Activated gamma-delta T cell treated with anti-CD3 and anti-CD28 coated beads, Interleukin-2, amount 50 U/mL, for 16 hours (primary cell): Measurements from ENCODE around the gene PLXNB1.
"Not testable (repeated sequence)": the region's sequence is repeated elsewhere in the genome, so short reads cannot be mapped to it uniquely, and the experiment has no call there.

Experiments used
- DNase-seq: peaks from one replicate; pipeline ENCODE4 v3.0.0-alpha.2; 2020; ENCODE audit warnings: low read depth

PLXNB1 gene

GRCh38 chr3:48405971-48406370, 23.9 kb downstream of the PLXNB1 start:
- DNase-seq: no peak

- no peak for DNase-seq
These were observed 24.5 kb downstream of the PLXNB1 start for GRCh38 chr3:48405343-48405881.

GRCh38 chr3:48404440-48405342, 25.2 kb downstream of the PLXNB1 start:
- DNase-seq: no peak

GRCh38 chr3:48403533-48404439, 26.1 kb downstream of the PLXNB1 start:
- no peak for DNase-seq

- DNase-seq: no peak
These were observed 27.0 kb downstream of the PLXNB1 start for GRCh38 chr3:48402907-48403306.

- no peak for DNase-seq
These were observed 27.6 kb downstream of the PLXNB1 start for GRCh38 chr3:48402281-48402732.

- DNase-seq: not testable (repeated sequence)
These were observed 28.4 kb downstream of the PLXNB1 start for GRCh38 chr3:48401434-48401901.

- DNase-seq: peak; percentile 46
These were observed 29.0 kb downstream of the PLXNB1 start for GRCh38 chr3:48400824-48401433.

- DNase-seq: no peak
These were observed 30.3 kb downstream of the PLXNB1 start for GRCh38 chr3:48399387-48400172.

GRCh38 chr3:48398701-48399386, 31.0 kb downstream of the PLXNB1 start:
- no peak for DNase-seq

- no peak for DNase-seq
These were observed 31.9 kb downstream of the PLXNB1 start for GRCh38 chr3:48397767-48398681.

- no peak for DNase-seq
These were observed 34.2 kb downstream of the PLXNB1 start for GRCh38 chr3:48395714-48396113.

GRCh38 chr3:48394391-48394790, 35.5 kb downstream of the PLXNB1 start:
- no peak for DNase-seq

GRCh38 chr3:48388966-48389365, 40.9 kb downstream of the PLXNB1 start:
- no peak for DNase-seq

GRCh38 chr3:48387634-48388033, 42.3 kb downstream of the PLXNB1 start:
- no peak for DNase-seq

- DNase-seq: no peak
These were observed 56.9 kb downstream of the PLXNB1 start for GRCh38 chr3:48372862-48373435.

- DNase-seq: no peak
These were observed 57.5 kb downstream of the PLXNB1 start for GRCh38 chr3:48372377-48372770.

GRCh38 chr3:48371651-48372376, 58.1 kb downstream of the PLXNB1 start, which contains the start of gene FBXW12:
FBXW12 (plus strand) TSS chr3:48372219; CDS start chr3:48372768, 549 bp downstream.
- no peak for DNase-seq
